Stimulated activated CD8-positive, alpha-beta memory T cell treated with anti-CD3 and anti-CD28 coated beads, Interleukin-15, amount 100 ng/mL, for 48 hours (primary cell): Measurements from ENCODE around the gene SOX5.

Experiments
- DNase-seq, 2 donors: peaks; one replicate each; pipeline ENCODE4 v3.0.0-alpha.2; 2020; ENCODE audit warnings: low read depth in 2 of 2

SOX5 gene

GRCh38 chr12:23488130-23488529 lies 461.3 kb downstream of the SOX5 start:
- DNase-seq, result no peak

DNA sequence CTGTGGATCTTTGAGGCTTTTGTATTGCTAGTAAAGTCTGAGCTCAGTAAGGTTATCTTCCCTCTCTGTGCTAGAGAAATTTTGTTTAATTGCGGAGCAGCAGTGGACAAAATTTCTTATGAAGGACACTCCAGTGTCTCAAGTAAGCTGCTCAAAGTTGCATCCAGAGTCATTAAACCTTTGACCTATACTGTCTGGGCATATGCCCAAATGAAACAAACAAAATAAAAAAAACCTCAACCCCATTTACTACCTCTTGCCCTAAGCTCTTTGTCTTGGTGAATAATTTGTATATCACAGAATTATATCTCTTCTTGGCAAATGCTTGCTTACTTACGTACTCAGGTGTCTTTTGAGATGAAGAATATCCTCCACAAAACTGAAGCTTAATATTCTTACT lies 465.2 kb downstream of the SOX5 start:
- DNase-seq, result no peak

DNA sequence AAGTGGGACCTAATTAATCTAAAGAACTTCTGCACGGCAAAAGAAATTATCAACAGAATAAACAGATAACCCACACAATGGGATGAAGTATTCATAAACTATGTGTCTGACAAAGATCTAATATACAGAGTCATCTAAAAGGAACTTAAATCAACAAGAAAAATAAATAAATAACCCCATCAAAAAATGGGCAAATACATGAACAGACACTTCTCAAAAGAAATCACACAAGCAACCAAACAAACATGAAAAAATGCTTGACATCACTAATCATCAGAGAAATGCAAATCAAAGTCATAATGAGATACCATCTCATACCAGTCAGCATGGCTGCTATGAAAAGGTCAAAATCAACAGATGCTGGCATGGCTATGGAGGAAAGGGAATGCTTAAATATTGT lies 466.9 kb downstream of the SOX5 start:
- DNase-seq, result no peak
